ENCODE data around the gene MZF1. TPM values are rescaled to one million over a fixed set of nuclear protein-coding genes. Genes with fewer than 3 reads are reported as not detected.

Gene MZF1
- total and polyA plus RNA-seq, 9 of the 15 experiments (the other 6 are each of a cell fraction or from before 2014, with no cell fraction given): 0.31 to 29.3 (median 11.5) TPM

DNA sequence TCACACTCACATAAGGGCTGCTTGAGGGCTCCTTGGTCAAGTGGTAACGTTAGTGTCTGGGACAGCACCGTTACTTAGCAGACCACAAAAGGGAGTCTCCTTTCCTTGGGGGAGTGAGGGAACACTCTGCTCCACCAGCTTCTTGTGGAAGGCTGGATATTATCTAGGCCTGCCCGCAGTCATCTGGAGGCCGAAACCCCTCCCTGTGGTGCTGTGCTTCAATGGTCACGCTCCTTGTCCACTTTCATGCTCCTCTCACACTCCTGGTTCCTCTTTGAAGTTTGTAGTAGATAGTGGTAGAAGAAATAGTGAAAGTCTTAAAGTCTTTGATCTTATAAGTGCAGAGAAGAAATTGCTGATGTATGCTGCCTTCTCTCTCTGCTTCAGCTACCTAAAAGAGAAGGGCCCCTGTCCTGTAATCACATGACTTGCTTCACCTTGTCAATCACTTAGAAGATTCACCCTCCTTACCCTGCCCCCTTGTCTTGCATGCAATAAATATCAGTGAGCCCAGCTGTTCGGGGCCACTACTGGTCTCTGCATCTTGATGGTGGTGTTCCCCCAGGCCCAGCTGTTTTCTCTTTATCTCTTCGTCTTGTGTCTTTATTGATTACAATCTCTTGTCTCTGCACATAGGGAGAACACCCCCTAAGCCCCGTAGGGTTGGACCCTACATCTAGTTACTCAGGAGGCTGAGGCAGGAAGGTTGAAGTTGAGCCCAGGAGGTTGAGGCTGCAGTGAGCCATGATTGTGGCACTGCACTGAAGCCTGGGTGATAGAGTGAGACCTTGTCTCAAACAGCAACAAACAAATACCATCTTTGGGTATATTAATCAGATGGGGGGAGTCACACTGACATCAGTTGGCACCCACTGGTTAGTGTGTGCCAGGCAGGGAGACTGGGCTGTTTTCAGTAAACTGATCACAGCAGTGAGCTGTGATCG is 11.6 kb upstream of the MZF1 start (continued):
- TF ChIP-seq, protein P1, sequence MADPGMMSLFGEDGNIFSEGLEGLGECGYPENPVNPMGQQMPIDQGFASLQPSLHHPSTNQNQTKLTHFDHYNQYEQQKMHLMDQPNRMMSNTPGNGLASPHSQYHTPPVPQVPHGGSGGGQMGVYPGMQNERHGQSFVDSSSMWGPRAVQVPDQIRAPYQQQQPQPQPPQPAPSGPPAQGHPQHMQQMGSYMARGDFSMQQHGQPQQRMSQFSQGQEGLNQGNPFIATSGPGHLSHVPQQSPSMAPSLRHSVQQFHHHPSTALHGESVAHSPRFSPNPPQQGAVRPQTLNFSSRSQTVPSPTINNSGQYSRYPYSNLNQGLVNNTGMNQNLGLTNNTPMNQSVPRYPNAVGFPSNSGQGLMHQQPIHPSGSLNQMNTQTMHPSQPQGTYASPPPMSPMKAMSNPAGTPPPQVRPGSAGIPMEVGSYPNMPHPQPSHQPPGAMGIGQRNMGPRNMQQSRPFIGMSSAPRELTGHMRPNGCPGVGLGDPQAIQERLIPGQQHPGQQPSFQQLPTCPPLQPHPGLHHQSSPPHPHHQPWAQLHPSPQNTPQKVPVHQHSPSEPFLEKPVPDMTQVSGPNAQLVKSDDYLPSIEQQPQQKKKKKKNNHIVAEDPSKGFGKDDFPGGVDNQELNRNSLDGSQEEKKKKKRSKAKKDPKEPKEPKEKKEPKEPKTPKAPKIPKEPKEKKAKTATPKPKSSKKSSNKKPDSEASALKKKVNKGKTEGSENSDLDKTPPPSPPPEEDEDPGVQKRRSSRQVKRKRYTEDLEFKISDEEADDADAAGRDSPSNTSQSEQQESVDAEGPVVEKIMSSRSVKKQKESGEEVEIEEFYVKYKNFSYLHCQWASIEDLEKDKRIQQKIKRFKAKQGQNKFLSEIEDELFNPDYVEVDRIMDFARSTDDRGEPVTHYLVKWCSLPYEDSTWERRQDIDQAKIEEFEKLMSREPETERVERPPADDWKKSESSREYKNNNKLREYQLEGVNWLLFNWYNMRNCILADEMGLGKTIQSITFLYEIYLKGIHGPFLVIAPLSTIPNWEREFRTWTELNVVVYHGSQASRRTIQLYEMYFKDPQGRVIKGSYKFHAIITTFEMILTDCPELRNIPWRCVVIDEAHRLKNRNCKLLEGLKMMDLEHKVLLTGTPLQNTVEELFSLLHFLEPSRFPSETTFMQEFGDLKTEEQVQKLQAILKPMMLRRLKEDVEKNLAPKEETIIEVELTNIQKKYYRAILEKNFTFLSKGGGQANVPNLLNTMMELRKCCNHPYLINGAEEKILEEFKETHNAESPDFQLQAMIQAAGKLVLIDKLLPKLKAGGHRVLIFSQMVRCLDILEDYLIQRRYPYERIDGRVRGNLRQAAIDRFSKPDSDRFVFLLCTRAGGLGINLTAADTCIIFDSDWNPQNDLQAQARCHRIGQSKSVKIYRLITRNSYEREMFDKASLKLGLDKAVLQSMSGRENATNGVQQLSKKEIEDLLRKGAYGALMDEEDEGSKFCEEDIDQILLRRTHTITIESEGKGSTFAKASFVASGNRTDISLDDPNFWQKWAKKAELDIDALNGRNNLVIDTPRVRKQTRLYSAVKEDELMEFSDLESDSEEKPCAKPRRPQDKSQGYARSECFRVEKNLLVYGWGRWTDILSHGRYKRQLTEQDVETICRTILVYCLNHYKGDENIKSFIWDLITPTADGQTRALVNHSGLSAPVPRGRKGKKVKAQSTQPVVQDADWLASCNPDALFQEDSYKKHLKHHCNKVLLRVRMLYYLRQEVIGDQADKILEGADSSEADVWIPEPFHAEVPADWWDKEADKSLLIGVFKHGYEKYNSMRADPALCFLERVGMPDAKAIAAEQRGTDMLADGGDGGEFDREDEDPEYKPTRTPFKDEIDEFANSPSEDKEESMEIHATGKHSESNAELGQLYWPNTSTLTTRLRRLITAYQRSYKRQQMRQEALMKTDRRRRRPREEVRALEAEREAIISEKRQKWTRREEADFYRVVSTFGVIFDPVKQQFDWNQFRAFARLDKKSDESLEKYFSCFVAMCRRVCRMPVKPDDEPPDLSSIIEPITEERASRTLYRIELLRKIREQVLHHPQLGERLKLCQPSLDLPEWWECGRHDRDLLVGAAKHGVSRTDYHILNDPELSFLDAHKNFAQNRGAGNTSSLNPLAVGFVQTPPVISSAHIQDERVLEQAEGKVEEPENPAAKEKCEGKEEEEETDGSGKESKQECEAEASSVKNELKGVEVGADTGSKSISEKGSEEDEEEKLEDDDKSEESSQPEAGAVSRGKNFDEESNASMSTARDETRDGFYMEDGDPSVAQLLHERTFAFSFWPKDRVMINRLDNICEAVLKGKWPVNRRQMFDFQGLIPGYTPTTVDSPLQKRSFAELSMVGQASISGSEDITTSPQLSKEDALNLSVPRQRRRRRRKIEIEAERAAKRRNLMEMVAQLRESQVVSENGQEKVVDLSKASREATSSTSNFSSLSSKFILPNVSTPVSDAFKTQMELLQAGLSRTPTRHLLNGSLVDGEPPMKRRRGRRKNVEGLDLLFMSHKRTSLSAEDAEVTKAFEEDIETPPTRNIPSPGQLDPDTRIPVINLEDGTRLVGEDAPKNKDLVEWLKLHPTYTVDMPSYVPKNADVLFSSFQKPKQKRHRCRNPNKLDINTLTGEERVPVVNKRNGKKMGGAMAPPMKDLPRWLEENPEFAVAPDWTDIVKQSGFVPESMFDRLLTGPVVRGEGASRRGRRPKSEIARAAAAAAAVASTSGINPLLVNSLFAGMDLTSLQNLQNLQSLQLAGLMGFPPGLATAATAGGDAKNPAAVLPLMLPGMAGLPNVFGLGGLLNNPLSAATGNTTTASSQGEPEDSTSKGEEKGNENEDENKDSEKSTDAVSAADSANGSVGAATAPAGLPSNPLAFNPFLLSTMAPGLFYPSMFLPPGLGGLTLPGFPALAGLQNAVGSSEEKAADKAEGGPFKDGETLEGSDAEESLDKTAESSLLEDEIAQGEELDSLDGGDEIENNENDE (IDR thresholded peaks at IDR 0.05; ENCODE audit: low read depth, low read length): no peak
- TF ChIP-seq E2F3 (CRISPR knock-in tag; IDR thresholded peaks at IDR 0.05) (peak; percentile 13; the same call in 1 of the 2 replicates), ZFX (CRISPR knock-in tag; IDR thresholded peaks at IDR 0.05) (peak; percentile 58), DACH1 (IDR thresholded peaks at IDR 0.05; ENCODE audit: partially characterized antibody) (peak; percentile 41), ZNF347 (CRISPR knock-in tag; IDR thresholded peaks at IDR 0.05; ENCODE audit: low read depth) (no peak), CBFA2T2 (conservative IDR thresholded peaks at IDR 0.05) (peak; percentile 80)

Data from K562 (cell line).